ENCODE results near the gene DHRS2. TPM values are rescaled to one million over a fixed set of nuclear protein-coding genes. Genes with fewer than 3 reads are reported as not detected.

DHRS2 gene
- total and polyA plus RNA-seq, 10 of the 15 experiments (the other 5 are each of a cell fraction or from before 2014, with no cell fraction given): 0.09 to 1.8 (median 0.73) TPM; not detected in 1

DNA sequence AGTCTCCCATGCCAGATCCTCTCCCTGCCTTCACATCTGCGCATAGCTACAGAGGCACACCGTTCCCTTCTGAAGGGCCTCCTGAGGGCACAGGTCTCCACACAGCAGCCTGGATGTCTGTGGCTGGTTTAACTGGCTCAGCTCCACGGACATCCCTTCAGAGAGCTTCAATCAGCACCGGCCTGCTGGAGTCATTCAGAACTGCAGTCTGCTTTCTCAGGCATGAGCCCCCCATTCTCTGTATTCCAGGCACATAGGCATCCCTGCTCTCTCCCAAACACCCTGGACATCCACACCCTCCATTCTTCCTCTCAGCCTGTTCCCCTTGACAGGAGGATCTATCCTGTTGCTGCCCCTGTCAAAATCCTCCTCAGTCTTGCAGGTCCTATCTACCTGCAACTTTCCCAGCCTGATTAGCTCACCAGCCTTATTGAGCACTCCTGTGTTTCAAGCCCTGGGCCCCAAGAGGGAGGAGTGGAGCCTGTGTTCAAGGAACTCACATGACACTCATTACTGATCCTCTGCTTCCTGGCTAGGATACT is 2.9 kb upstream of the DHRS2 start:
- H3K9me3 ChIP-seq (replicated peaks; ENCODE audit: control insufficient read depth, insufficient read depth, low read length): no peaks in the 10 kb centered on the region; the same call in 2 of the 3 replicates
- peak; percentile 30; the same call in 2 of the 3 replicates for ATAC-seq
- no peaks in the 10 kb centered on the region for H3K79me2 ChIP-seq (ENCODE audit: control insufficient read depth, insufficient read depth, low read length)
- POLR2A ChIA-PET: interaction anchor here (0.6 to 0.7 kb wide), 2 partner anchors 42 to 474 kb away, joined by 3 to 5 read pairs; no protein-coding TSS in a partner anchor
- no peak overlapping the region for H3K9ac ChIP-seq (ENCODE audit: control insufficient read depth, insufficient read depth, low read length)
- DNase-seq (ENCODE audit: low read depth, low spot score): no peak
- no peaks in the 10 kb centered on the region for H3K36me3 ChIP-seq (ENCODE audit: control insufficient read depth in 2 of 2, insufficient read depth in 2 of 2, low read length in 1 of 2)
- WGBS (ENCODE audit: insufficient coverage, insufficient replicate concordance, low lambda C conversion rate, missing lambda C conversion rate): 55% methylated on average over 4 of the region's 4 CpGs
- no peak overlapping the region for H3K27ac ChIP-seq (ENCODE audit: control insufficient read depth, insufficient read depth)
- no peak overlapping the region for H3K4me3 ChIP-seq
- RAD21 ChIA-PET (ENCODE audit: unreplicated experiment): interaction anchor here (0.7 to 5.1 kb wide), 5 partner anchors 27 to 299 kb away, joined by 3 to 43 read pairs (median 23); no protein-coding TSS in a partner anchor
- in situ Hi-C loops (cut with MboI) (no loop called here), intact Hi-C loops (cut with micrococcal nuclease; ENCODE audit: unreplicated experiment) (loop anchor here (2.0 kb wide), 2 partner anchors 44 to 296 kb away; no protein-coding TSS in a partner anchor)
- SMC1A ChIA-PET (ENCODE audit: uncharacterized antibody, unreplicated experiment): interaction anchor here (0.7 to 4.1 kb wide), 10 partner anchors 11 to 475 kb away, joined by 3 to 22 read pairs (median 4); no protein-coding TSS in a partner anchor
- peaks cover 5% of the 10 kb centered on the region for H3K4me1 ChIP-seq (ENCODE audit: control insufficient read depth, insufficient read depth, low read length)
- H2AFZ ChIP-seq (ENCODE audit: control insufficient read depth, low read depth, low read length): peak overlapping the region; percentile 46; the same call in 1 of the 2 replicates
- H4K20me1 ChIP-seq (ENCODE audit: control insufficient read depth, insufficient read depth): no peaks in the 10 kb centered on the region
- no peak for FAIRE-seq
- CTCF ChIA-PET: interaction anchor here (1.4 to 7.3 kb wide), 16 partner anchors 11 to 514 kb away, joined by 3 to 91 read pairs (median 24); partner anchors contain the start of genes AP1G2 and CEBPE
- H3K27me3 ChIP-seq (replicated peaks in 1 of 2; ENCODE audit: control insufficient read depth in 2 of 2, insufficient read depth in 2 of 2, low read length in 1 of 2): no peaks in the 10 kb centered on the region
- no TSS peak for BruUV-seq (replicated peaks)
- H3K4me2 ChIP-seq (ENCODE audit: control insufficient read depth, insufficient read depth): no peak overlapping the region
- TF ChIP-seq, protein P1, sequence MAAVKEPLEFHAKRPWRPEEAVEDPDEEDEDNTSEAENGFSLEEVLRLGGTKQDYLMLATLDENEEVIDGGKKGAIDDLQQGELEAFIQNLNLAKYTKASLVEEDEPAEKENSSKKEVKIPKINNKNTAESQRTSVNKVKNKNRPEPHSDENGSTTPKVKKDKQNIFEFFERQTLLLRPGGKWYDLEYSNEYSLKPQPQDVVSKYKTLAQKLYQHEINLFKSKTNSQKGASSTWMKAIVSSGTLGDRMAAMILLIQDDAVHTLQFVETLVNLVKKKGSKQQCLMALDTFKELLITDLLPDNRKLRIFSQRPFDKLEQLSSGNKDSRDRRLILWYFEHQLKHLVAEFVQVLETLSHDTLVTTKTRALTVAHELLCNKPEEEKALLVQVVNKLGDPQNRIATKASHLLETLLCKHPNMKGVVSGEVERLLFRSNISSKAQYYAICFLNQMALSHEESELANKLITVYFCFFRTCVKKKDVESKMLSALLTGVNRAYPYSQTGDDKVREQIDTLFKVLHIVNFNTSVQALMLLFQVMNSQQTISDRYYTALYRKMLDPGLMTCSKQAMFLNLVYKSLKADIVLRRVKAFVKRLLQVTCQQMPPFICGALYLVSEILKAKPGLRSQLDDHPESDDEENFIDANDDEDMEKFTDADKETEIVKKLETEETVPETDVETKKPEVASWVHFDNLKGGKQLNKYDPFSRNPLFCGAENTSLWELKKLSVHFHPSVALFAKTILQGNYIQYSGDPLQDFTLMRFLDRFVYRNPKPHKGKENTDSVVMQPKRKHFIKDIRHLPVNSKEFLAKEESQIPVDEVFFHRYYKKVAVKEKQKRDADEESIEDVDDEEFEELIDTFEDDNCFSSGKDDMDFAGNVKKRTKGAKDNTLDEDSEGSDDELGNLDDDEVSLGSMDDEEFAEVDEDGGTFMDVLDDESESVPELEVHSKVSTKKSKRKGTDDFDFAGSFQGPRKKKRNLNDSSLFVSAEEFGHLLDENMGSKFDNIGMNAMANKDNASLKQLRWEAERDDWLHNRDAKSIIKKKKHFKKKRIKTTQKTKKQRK (IDR thresholded peaks at IDR 0.05; ENCODE audit: low read depth, low read length): no peak
- no peak for TF ChIP-seq KAT2A (conservative IDR thresholded peaks at IDR 0.05; ENCODE audit: control insufficient read depth, low read depth, low read length)
- TF ChIP-seq ZNF274 (IDR thresholded peaks at IDR 0.05; ENCODE audit: insufficient read depth, insufficient read length): no peak
- TF ChIP-seq SMC3 (IDR thresholded peaks at IDR 0.05; ENCODE audit: borderline replicate concordance, low read length): no peak
- TF ChIP-seq, protein P2, sequence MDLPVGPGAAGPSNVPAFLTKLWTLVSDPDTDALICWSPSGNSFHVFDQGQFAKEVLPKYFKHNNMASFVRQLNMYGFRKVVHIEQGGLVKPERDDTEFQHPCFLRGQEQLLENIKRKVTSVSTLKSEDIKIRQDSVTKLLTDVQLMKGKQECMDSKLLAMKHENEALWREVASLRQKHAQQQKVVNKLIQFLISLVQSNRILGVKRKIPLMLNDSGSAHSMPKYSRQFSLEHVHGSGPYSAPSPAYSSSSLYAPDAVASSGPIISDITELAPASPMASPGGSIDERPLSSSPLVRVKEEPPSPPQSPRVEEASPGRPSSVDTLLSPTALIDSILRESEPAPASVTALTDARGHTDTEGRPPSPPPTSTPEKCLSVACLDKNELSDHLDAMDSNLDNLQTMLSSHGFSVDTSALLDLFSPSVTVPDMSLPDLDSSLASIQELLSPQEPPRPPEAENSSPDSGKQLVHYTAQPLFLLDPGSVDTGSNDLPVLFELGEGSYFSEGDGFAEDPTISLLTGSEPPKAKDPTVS (IDR thresholded peaks at IDR 0.05; ENCODE audit: low read depth, low read length): no peak
- TF ChIP-seq USF1 (IDR thresholded peaks at IDR 0.05; ENCODE audit: borderline replicate concordance, extremely low read length, insufficient read depth, low read depth, low read length): no peak
- TF ChIP-seq NFYA (IDR thresholded peaks at IDR 0.05; ENCODE audit: borderline replicate concordance, low read depth, low read length): no peak
- no peak for TF ChIP-seq CHD2 (IDR thresholded peaks at IDR 0.05; ENCODE audit: borderline replicate concordance, low read depth, low read length)
- no peak for TF ChIP-seq SIN3A (IDR thresholded peaks at IDR 0.05; ENCODE audit: low read depth, low read length)
- TF ChIP-seq BHLHE40 (IDR thresholded peaks at IDR 0.05; ENCODE audit: borderline replicate concordance in 1 of 2, low read depth in 2 of 2, low read length in 1 of 2): no peak
- no peak for TF ChIP-seq IKZF2 (IDR thresholded peaks at IDR 0.05)
- TF ChIP-seq, protein P3, sequence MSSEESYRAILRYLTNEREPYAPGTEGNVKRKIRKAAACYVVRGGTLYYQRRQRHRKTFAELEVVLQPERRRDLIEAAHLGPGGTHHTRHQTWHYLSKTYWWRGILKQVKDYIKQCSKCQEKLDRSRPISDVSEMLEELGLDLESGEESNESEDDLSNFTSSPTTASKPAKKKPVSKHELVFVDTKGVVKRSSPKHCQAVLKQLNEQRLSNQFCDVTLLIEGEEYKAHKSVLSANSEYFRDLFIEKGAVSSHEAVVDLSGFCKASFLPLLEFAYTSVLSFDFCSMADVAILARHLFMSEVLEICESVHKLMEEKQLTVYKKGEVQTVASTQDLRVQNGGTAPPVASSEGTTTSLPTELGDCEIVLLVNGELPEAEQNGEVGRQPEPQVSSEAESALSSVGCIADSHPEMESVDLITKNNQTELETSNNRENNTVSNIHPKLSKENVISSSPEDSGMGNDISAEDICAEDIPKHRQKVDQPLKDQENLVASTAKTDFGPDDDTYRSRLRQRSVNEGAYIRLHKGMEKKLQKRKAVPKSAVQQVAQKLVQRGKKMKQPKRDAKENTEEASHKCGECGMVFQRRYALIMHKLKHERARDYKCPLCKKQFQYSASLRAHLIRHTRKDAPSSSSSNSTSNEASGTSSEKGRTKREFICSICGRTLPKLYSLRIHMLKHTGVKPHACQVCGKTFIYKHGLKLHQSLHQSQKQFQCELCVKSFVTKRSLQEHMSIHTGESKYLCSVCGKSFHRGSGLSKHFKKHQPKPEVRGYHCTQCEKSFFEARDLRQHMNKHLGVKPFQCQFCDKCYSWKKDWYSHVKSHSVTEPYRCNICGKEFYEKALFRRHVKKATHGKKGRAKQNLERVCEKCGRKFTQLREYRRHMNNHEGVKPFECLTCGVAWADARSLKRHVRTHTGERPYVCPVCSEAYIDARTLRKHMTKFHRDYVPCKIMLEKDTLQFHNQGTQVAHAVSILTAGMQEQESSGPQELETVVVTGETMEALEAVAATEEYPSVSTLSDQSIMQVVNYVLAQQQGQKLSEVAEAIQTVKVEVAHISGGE (CRISPR knock-in tag; IDR thresholded peaks at IDR 0.05): no peak
- TF ChIP-seq TAF1 (IDR thresholded peaks at IDR 0.05; ENCODE audit: borderline replicate concordance, low read depth, low read length): no peak

Measured in GM12878 (cell line).